ENCODE measurements around the gene DGKQ. TPM values are rescaled to one million over a fixed set of nuclear protein-coding genes. Genes with fewer than 3 reads are reported as not detected.

The DGKQ gene
- total and polyA plus RNA-seq, 9 of the 15 experiments (the other 6 are each of a cell fraction or from before 2014, with no cell fraction given): 0.17 to 22.0 (median 5.6) TPM

- TF ChIP-seq MTA3 (IDR thresholded peaks at IDR 0.05; ENCODE audit: borderline replicate concordance) (peak; percentile 43; the same call in 1 of the 2 replicates), DMBX1 (CRISPR knock-in tag; IDR thresholded peaks at IDR 0.05; ENCODE audit: borderline replicate concordance) (no peak), MAZ (CRISPR knock-in tag; conservative IDR thresholded peaks at IDR 0.05 in 1 of 2, IDR thresholded peaks at IDR 0.05 in 1 of 2) (peak; percentile 41 to 70; a peak in 3 of 4 replicates), ZBTB1 (CRISPR knock-in tag; IDR thresholded peaks at IDR 0.05; ENCODE audit: borderline replicate concordance, low read depth) (peak; percentile 38; the same call in 1 of the 2 replicates), ARID4B (CRISPR knock-in tag; IDR thresholded peaks at IDR 0.05) (peak; percentile 15; the same call in 1 of the 2 replicates), ZNF384 (IDR thresholded peaks at IDR 0.05; ENCODE audit: low read depth, low read length) (no peak), ZBTB7A (IDR thresholded peaks at IDR 0.05; ENCODE audit: borderline replicate concordance, control insufficient read depth, low read depth, low read length) (peak; percentile 82; the same call in 1 of the 2 replicates), THAP7 (CRISPR knock-in tag; IDR thresholded peaks at IDR 0.05) (0 out of 2 replicates have a peak, but pooled peaks have one; percentile 25), KAT7 (CRISPR knock-in tag; IDR thresholded peaks at IDR 0.05; ENCODE audit: borderline replicate concordance) (peak; percentile 70; the same call in 1 of the 2 replicates), YY1 (IDR thresholded peaks at IDR 0.05; ENCODE audit: borderline replicate concordance in 1 of 3, control insufficient read depth in 1 of 3, extremely low read depth in 1 of 3, insufficient read depth in 3 of 3, insufficient read length in 1 of 3, insufficient replicate concordance in 2 of 3, low read depth in 1 of 3, low read length in 2 of 3) (peak in 1 of 3 experiments; percentile 29)
- TF ChIP-seq, protein P1, sequence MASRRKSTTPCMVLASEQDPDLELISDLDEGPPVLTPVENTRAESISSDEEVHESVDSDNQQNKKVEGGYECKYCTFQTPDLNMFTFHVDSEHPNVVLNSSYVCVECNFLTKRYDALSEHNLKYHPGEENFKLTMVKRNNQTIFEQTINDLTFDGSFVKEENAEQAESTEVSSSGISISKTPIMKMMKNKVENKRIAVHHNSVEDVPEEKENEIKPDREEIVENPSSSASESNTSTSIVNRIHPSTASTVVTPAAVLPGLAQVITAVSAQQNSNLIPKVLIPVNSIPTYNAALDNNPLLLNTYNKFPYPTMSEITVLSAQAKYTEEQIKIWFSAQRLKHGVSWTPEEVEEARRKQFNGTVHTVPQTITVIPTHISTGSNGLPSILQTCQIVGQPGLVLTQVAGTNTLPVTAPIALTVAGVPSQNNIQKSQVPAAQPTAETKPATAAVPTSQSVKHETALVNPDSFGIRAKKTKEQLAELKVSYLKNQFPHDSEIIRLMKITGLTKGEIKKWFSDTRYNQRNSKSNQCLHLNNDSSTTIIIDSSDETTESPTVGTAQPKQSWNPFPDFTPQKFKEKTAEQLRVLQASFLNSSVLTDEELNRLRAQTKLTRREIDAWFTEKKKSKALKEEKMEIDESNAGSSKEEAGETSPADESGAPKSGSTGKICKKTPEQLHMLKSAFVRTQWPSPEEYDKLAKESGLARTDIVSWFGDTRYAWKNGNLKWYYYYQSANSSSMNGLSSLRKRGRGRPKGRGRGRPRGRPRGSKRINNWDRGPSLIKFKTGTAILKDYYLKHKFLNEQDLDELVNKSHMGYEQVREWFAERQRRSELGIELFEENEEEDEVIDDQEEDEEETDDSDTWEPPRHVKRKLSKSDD (conservative IDR thresholded peaks at IDR 0.05; ENCODE audit: low read length): no peak
- TF ChIP-seq, protein P2, sequence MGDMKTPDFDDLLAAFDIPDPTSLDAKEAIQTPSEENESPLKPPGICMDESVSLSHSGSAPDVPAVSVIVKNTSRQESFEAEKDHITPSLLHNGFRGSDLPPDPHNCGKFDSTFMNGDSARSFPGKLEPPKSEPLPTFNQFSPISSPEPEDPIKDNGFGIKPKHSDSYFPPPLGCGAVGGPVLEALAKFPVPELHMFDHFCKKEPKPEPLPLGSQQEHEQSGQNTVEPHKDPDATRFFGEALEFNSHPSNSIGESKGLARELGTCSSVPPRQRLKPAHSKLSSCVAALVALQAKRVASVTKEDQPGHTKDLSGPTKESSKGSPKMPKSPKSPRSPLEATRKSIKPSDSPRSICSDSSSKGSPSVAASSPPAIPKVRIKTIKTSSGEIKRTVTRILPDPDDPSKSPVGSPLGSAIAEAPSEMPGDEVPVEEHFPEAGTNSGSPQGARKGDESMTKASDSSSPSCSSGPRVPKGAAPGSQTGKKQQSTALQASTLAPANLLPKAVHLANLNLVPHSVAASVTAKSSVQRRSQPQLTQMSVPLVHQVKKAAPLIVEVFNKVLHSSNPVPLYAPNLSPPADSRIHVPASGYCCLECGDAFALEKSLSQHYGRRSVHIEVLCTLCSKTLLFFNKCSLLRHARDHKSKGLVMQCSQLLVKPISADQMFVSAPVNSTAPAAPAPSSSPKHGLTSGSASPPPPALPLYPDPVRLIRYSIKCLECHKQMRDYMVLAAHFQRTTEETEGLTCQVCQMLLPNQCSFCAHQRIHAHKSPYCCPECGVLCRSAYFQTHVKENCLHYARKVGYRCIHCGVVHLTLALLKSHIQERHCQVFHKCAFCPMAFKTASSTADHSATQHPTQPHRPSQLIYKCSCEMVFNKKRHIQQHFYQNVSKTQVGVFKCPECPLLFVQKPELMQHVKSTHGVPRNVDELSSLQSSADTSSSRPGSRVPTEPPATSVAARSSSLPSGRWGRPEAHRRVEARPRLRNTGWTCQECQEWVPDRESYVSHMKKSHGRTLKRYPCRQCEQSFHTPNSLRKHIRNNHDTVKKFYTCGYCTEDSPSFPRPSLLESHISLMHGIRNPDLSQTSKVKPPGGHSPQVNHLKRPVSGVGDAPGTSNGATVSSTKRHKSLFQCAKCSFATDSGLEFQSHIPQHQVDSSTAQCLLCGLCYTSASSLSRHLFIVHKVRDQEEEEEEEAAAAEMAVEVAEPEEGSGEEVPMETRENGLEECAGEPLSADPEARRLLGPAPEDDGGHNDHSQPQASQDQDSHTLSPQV (IDR thresholded peaks at IDR 0.05): peak; percentile 59; the same call in 1 of the 2 replicates
Measured at GRCh38 chr4:997375-998071, 24.2 kb upstream of the DGKQ start (continued).
